Epithelial cell of prostate (primary cell): Measurements from ENCODE around the gene NPR2.

ENCODE experiments used
- DNase-seq: peaks from one replicate; pipeline ENCODE4 v3.0.0-alpha.2; 2011; ENCODE audit warnings: low read depth, low spot score
- H3K27ac ChIP-seq: fragments of 450-650 bp; 2 replicates; pipeline ENCODE4 v1.5.1; 2017; ENCODE audit warnings: mild to moderate bottlenecking

The NPR2 gene

DNA sequence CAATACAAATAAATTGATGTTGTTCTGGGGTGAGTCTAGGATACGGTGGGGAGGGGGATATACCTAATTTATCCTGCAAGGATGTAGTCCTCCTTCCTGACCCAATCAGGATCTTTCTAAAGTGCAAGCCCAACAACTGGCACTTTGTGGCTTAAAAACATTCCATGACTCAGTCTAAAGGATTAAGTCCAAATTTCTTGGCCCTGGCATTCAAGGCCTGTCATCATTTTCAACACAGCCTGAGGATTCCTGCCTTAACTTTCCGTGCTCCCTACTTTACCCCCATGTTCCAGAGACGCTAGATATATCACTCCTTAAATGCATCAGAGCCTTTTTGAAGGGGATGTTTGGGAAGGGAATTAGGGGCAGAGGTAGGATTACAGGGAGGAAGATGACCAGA, 36.1 kb downstream of the NPR2 start:
- H3K27ac ChIP-seq, result no peak overlapping the region
- DNase-seq, result no peak

- no peak for DNase-seq
- no peak within 1 kb of the TSS for H3K27ac ChIP-seq
These were observed 37.3 kb downstream of the NPR2 start, which contains the start of gene FAM221B for GRCh38 chr9:35828716-35829083. FAM221B (minus strand) TSS chr9:35828732; CDS start chr9:35826161, 2,571 bp downstream.

GRCh38 chr9:35829084-35829763, 37.8 kb downstream of the NPR2 start, which contains the start of gene TMEM8B:
TMEM8B (plus strand) TSS chr9:35829228; CDS start chr9:35829448, 220 bp downstream.
- no peak within 1 kb of the TSS for H3K27ac ChIP-seq
- no peak for DNase-seq

DNA sequence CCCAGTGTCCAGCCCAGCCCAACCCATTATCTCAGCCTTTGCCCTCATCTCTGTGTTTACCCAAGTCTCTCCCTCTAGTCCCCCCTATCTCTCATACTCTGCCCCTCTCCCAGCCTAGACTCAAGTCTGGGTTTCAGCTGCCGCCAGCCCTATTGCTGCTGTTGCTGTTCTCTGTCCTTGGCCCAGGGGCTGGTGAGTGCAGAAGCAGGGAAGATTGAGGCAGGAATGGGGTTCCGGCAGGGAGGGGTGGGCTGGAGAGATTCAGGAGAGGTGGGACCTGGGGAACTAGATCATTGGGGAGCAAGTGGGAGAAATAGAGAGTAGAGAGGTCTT, 38.3 kb downstream of the NPR2 start:
- no peak overlapping the region for H3K27ac ChIP-seq
- no peak for DNase-seq

DNA sequence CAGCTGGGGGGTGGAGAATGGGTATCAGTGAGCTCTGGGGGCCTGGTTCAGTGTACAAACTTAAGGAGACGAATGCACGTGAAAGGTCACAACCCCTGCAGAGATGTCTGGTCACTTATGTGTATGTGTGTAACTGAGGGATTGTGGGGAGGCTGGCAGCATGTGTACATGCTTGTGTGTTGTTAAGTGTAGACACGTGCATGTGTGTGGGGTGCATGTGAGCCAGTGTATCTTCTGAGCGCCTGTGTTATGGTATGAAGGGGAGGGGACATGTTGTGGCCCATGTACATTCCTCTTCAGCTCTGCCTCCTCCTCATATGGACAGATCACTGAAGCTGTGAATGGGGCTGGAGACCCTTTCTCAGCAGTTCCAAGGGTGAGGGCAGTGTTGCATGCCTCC, 39.6 kb downstream of the NPR2 start:
- no peak for DNase-seq
- no peak overlapping the region for H3K27ac ChIP-seq

DNA sequence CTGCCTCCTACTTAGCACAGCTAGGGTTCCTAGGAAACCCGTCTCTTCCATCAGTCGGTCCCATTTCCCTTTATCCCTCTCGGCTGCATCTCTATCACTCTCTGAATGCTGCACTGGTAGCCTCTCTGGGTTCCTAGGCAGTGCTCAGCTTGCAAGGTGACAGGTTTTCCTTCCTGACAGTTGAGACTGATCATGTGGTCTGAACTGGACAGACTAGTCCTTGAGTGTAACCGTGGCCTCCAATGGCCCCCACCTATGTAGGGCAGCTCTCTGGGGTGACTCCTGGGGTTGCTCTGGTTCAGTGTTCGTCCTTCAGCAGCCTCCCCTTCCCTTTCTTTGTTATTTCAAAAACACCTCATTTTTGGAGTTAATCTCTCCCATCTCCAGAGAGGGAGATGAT, 41.4 kb downstream of the NPR2 start:
- peak overlapping the region; percentile 68 for H3K27ac ChIP-seq
- DNase-seq, result no peak

DNA sequence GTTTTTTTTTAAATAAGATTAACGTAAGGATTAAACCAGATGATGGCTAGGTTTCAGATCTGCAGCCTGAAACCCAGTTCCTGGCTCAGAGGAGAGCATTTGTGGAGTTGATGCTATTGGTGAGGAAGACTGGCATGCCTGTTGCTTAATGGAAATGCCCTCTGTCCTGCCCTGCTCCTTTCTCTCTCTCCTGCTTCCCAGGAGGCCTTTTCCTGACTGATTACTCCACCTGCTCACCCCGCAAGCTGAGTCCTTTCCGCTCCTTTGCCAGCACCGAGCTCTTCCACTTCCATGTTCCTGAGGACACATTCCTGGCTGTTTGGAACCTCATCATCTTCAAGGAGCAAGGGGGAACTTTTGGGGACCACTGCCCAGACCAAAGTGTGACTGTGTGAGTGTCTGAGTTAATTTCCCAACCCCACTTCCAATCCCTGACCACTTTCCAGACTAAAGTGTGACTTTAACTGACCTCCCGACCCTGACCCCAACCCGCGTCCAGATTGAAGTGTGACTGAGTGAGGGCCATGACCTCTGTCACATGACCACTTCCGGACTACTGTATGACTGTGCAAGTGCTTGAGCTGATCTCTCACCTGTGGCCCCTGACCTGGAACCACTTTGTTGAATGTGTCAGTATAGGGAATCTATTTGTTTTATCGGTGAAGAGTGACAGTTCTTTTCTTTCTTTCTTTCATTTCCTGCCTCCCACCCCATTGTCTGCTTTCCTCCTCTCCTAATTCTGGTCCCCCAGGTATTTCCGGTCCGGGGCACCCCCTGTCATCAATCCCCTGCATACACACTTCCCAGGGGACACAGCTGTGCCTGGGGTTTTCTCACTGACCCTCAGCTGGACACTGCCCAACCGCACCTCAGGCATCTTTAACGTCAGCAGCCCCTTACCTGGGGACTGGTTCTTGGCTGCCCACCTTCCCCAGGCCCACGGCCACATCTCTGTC, 43.1 kb downstream of the NPR2 start:
- no peak for DNase-seq

GRCh38 chr9:35835216-35835632, 43.8 kb downstream of the NPR2 start:
- no peak for DNase-seq
- no peak overlapping the region for H3K27ac ChIP-seq

More for the DNA sequence above, 43.1 kb downstream of the NPR2 start:
- peak overlapping the region; percentile 68 for H3K27ac ChIP-seq

- no peak for DNase-seq
- no peak overlapping the region for H3K27ac ChIP-seq
These were observed 44.4 kb downstream of the NPR2 start for GRCh38 chr9:35835766-35836165.

DNA sequence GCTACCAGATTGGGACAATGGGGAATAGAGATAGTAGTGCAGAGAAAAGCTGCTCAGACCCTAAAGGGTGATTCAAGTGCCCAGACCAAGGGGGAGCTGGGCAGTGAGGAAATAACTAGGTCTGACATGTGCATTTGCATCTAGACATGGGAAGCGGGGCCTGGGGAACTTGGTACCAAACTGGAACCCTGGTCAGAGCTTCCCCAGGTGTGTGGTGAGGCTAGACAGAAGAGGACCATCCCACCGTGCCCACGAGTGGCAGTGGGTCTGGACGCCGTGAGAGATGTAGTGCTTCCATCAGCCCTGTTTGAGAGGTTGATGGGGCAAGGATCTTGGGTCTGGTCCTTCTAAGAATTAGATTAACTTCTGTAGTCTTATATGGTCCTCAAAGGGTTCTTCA, 45.2 kb downstream of the NPR2 start:
- no peak for DNase-seq
- H3K27ac ChIP-seq, result no peak overlapping the region

GRCh38 chr9:35839926-35840325, 48.5 kb downstream of the NPR2 start:
- no peak for DNase-seq
- no peak overlapping the region for H3K27ac ChIP-seq

GRCh38 chr9:35840881-35841644, 49.7 kb downstream of the NPR2 start:
- DNase-seq, result no peak

DNA sequence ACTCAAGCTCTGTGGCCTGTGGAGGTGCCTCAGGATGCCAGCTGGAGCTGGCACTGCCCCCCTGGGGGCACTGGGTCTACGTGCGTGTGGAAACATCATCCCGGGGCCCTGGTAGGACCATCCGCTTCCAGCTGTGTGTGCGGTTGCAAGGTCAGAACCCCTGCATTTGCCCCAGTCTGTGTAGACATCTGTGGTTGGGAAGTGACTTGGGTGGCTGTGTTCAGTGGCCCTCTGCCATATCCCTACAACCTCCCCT, 50.2 kb downstream of the NPR2 start:
- DNase-seq, result no peak

More at GRCh38 chr9:35840881-35841644, 49.7 kb downstream of the NPR2 start:
- no peak overlapping the region for H3K27ac ChIP-seq

DNA sequence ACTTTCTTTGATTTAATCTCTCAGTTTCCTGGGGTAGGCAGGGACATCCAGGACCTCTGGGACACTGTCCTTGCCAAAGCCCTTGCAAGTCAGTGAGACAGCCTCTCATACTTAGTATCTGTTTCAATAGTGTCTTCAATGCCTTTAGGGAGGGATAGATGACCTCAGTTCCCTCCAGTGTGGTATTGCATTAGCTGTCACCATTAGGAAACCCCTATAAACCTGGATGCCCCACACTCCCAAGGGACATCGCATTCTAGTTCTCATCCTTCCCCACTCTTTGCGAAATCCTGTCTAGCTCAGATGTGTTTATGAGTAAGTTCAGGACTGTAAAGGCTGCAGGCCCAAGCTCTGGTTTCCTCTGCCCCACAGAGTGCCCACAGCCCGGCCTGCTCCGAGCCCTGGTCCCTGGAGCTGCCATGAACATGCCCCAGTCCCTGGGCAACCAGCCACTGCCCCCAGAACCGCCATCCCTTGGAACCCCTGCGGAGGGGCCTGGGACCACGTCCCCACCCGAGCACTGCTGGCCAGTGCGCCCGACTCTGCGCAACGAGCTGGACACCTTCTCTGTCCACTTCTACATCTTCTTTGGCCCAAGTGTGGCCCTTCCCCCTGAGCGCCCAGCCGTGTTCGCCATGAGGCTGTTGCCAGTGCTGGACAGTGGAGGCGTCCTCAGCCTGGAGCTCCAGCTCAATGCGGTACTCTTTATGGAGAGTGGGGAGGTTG, 50.8 kb downstream of the NPR2 start:
- no peak overlapping the region for H3K27ac ChIP-seq
- no peak for DNase-seq

More for the DNA sequence above, 50.2 kb downstream of the NPR2 start:
- no peak overlapping the region for H3K27ac ChIP-seq

- no peak overlapping the region for H3K27ac ChIP-seq
- no peak for DNase-seq
These were observed 51.4 kb downstream of the NPR2 start for GRCh38 chr9:35842795-35843194.

- peak overlapping the region; percentile 45 for H3K27ac ChIP-seq
- DNase-seq, result peak; percentile 76
These were observed 53.4 kb downstream of the NPR2 start for GRCh38 chr9:35844628-35845270.

DNA sequence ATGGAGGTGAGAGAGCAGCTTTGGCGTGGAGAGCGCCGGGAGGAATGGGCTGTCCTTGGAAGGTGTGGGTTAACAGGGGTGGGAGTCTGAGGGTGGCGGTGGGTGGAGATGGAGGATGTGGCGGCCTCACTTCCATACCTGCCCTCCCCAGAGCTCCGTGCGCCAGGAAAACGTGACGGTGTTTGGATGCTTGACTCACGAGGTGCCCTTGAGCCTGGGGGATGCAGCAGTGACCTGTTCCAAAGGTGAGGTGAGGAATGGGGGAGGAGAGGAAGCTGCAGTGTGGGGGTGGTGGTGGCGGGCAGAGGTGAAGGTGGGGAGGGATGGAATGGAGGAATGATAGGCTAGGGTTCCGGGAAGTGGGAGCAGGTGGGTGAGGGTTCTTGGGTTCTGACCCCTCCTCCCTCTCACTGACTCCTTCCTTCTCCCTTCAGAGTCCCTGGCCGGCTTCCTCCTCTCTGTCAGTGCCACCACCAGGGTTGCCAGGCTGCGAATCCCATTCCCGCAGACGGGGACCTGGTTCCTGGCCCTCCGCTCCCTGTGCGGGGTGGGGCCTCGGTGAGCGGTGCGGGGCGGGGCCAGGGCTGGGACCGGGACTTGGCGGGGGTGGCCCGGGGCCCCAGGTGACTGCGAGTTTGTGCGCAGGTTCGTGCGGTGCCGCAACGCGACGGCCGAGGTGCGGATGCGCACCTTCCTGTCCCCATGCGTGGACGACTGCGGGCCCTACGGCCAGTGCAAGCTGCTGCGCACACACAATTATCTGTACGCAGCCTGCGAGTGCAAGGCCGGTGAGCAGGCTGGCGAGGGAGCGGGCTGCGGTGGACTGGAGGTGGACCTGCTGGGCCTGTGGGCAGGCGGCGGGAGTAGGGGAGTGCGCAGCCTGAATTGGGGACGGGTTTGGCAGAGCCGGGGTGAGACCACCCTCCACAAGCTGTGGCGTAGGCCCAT, 54.7 kb downstream of the NPR2 start:
- H3K27ac ChIP-seq, result no peak overlapping the region
- DNase-seq, result no peak

GRCh38 chr9:35847792-35848572, 56.6 kb downstream of the NPR2 start:
- H3K27ac ChIP-seq, result no peak overlapping the region
- DNase-seq, result peak; percentile 93
